GM19240 (cell line): ENCODE results near the gene TMEM170A.

Experiments used
- DNase-seq: peaks from one replicate; pipeline ENCODE4 v3.0.0; 2011; ENCODE audit warnings: low spot score; ENCODE audit not compliant: insufficient read length

TMEM170A gene

DNA sequence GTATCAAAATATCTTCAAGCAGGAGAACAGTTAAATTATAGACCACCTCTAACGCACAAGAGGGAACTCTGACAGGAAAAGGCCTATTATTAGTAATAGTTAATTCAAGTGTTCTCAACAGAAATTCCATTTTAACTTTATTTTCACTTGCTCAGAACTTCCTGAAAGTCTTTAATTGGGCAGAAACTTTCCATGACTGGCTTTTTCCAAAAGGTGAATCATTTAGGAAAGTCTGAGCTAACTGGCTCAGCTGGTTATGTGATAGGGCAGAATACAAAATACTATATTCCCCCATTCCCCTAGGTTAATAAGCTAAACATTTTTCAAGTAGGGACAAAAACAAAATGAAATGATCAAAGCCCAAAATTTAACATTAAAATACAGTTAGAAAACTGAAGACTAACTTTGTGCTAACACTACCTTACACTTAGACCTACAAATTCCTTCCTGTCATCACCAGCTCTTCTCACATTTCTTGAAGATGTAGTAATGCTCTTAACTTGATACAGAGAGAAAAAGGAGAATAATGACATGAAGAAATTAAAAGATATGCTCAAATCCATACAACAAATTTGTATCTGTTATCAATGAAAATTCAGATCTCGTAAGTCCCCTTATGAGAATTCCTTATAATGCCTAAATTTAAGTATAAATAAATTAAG is 62.2 kb downstream of the TMEM170A start:
- no peak for DNase-seq

DNA sequence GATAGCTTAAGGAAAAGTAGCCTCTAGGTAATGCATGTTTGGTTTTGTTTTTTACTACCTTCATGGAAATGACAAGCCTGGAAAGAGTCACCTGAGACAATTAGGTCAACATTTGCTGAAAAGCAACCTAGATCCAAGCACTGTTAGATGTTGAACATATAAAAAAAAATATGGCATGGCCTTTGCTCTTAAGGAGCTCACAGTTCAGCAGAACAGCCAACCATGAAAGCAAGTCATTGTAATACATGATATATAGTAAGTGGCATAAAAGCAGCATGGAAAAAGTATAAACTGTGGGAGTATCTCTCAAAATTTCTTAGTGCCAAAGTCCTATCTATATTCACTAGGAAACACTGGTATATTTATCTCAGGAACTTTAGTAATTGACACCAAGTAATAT is 62.8 kb downstream of the TMEM170A start:
- DNase-seq: no peak

DNA sequence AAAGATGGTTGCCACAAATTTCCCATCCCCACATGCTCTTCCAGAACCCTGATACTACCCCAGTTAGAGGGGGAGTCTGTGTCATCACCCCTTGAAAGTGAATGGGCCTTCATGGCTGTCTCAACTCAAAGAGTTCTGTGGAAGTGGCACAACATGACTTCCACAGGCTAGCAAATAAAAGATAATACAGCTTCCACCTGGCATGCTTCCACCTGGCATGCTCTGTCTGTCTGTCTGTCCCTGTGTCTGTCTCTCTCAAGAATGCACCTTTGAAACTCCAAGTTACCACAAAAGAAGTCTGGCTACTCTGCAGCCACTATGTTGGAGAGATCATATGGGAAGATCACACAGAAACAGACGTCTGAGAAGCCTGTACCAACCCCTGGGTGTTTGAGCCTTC is 66.2 kb downstream of the TMEM170A start:
- no peak for DNase-seq

- DNase-seq: no peak
Measured at GRCh38 chr16:75394941-75395340, 69.5 kb downstream of the TMEM170A start.
